ENCODE measurements around the gene ZC3H7A.

ZC3H7A gene

GRCh38 chr16:11768849-11769248 lies 28.2 kb downstream of the ZC3H7A start:
- no peak for DNase-seq

DNA sequence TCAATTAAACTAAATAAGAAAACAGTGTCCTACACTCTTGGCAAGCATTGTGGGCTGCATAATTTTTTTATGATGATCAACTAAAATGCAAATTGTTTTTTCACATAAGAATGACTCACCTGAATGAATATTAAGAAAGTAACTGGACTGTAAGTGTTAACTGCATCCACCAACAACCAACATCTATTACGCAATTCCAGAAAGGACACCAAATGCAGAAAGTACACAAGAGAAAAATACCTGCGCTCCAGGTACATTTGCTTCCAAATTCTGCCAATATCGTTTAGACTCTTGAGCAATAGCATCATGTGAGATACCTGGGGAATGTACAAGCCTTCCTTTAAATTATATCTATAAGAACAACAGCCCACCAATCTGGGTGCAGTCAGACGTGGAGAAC lies 34.6 kb downstream of the ZC3H7A start:
- DNase-seq: no peak

DNA sequence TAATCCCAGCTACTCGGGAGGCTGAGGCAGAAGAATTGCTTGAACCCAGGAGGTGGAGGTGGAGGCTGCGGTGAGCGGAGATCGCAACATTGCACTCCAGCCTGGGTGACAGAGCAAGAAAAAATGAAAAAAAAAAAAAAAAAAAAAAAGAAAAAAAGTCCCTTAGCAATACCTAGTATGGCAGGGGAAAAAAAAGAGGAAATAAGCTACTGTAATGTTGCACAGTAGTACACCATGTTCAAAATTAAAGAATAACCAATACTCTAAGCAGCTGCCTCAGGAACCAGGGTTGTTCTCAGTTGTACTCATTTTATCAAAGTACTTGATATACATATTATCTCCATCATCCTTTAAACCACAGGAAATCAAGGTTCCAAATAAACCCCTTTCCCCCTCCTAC lies 37.1 kb downstream of the ZC3H7A start:
- DNase-seq: no peak

DNA sequence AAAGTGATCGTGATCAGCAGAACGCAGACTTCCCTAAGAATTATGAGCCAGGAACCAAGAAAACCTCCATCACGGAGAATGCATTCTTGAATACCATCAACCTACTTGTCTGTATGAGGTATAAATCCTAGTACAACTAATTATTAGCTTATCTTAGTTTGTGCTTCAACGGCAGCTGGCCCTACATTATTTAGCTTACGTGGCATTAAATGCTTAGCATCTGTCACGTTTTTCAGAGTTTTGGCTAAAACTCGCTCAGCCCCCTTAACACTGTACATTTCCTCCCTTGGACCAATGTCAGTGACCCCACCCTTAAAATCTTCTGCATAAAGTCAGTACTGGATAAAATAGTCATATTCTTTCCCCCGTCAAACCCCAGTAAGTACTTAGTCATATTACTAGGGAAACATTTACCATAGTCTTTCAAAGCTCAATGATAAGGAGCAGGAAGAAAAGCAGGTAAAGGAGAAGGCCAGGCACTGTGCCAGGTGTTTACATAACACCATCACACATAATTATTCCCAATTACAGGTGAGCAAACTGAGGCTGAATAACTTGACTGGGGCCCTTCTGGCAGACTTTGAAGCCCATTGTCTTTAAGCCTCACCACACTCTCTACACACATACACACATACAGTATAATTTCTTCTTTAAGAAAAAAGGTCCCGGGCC lies 37.8 kb downstream of the ZC3H7A start:
- DNase-seq: no peak

DNA sequence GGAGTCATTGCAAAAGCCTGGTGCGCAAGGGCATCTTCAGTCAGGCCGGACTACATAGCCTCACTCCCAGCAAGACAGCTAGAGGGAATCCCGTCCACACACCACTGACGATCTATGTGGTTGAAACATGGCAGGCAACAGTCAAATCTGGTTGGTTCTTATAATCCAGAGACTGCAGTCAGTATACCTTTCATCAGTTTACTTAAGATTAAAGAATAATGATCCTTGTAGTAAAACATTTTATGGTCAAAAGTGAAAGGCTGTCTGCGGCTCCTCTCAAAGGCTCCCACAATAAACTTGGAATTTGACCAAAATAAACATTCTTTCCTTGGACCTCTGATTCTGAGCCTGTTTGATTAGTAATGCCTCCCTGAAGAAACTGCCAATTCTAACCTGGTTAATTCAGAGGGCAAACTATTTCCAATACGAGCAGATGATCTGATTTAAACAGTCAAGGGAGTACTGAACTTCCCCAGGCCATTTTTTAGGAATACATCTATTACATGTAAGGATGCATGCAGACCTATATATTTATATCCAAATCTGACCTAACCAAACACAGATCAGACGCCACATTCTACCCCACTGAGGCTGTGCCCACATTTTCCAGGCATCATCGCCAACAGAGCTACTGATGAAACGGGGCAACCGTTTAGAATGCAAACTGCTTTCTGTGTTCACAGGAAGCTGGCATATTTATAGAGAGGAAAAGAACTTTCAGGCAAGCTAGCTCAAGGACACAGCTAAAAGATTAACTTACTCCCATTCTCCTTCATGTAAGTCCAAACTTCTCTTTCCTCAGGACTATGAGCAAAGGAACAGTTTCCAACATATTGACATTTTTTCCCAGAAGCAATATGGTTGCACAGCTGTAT lies 39.1 kb downstream of the ZC3H7A start:
- DNase-seq: no peak

DNA sequence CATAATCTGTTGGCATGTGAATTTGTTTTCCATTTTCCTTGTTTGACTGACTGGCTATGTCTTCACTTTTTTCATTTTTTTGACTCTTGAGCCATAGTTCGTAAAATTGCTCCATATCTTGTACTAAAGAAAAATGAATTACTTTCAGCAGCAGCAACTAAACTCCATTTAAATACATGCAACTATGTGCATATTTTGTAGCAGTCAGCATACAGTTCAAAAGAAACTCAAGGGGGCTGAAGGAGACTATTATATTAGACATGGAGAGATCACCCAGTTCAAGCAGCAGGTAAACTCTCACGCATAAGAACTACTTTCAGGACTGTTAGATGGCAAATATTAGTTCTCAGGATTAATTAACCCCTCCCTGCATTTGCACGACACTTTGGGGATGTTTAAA lies 40.8 kb downstream of the ZC3H7A start:
- no peak for DNase-seq

- no peak for DNase-seq
Measured at GRCh38 chr16:11755022-11755760, 41.9 kb downstream of the ZC3H7A start.

DNA sequence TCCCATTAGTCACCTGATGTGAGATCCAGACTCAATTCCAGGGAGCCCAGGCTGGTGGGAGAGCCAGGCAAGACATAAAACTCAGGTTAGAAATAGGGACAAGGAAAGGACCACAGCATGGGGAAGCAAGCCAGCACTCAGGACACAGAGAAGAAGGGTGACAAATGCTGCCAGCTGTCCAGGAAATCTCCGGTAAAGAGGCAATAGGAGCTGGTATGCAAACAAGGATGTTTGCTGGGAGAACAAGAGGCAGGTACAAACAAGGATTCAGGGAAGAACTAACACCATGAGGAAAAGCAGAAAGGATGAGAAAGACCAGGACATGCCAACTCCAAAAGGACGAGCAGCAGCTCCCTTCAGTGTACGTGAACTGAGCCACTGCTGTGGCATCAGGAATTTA lies 44.2 kb downstream of the ZC3H7A start:
- DNase-seq: no peak

DNA sequence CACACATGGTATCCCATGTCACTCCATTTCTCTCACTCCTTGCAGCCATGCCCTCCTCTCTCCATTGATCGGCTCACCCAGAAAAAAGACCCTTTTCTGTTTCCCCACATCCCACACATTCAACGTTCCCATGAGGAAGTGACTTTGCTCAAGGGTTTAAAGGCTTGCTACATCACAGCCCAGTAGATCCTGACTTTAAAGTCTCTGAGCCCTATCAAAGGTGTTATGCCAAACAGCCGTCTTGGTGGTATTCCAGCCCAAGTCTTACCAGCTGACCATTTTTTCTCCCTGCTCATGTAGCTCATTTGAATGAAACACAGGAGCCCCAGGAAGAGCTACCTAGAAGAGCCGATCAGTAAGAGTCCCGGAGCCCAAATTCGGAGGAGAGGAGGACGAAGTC lies 47.0 kb downstream of the ZC3H7A start:
- DNase-seq: no peak

- DNase-seq: no peak
Measured at GRCh38 chr16:11748404-11749254, 48.4 kb downstream of the ZC3H7A start.

- no peak for DNase-seq
Measured at GRCh38 chr16:11747949-11748403, 49.1 kb downstream of the ZC3H7A start.

GRCh38 chr16:11744075-11744470 lies 53.0 kb downstream of the ZC3H7A start:
- no peak for DNase-seq

DNA sequence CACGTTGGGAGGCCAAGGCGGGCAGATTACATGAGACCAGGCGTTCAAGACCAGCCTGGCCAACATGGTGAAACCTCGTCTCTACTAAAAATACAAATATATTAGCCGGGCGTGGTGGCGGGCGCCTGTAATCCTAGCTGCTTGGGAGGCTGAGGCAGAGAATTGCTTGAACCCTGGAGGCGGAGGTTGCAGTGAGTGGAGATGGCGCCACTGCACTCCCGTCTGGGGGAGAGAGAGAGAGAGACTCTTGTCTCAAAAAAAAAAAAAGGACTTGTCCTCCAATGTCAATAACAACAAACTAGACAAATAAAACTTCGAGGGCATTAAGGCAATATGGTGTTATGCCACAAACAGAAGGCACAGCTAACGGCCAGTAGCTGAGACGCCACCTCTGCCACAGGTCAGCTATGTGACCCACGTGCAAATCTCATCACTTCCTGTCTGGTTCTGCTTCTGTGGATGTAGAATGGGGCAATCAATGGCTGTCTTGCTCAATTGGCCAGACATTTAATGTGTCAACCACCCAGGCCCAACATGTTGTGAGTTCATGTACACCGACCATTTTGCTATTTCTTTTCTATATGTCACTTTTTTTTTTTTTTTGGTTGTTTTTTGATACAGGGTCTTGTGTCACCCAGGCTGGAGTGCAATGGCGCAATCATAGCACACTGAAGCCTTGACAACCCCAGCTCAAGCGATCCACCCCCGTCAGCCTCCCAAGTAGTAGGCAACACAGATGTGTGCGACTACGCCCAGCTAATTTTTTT lies 53.6 kb downstream of the ZC3H7A start:
- DNase-seq: no peak

- DNase-seq: peak; percentile 98 to 99
Measured at GRCh38 chr16:11742536-11743307, 54.3 kb downstream of the ZC3H7A start, which contains the start of gene TXNDC11. Gene TXNDC11 (minus strand): TSS chr16:11742857. CDS start chr16:11742730, 127 bp downstream.

DNA sequence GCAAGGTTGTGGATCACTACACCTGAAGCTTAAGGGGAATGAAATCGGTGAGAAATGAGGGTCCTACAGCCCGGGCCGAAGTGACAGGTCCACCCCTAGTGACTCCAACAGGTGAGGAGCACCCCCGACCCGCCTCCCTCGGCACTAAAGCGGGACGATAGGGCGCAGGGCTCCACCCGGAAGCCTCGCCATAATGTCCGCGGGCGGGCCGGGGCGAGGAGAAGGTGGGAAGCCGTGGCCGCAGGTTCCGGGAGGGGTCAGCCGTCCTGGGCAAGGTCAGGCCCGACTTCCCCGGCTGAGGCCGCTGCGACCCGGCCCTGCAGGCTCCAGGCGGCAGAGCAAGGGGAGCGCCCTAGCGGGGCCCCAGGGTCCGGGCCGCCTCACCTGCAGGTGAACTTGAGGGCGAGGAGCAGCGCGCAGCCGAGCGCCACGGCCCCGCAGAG lies 54.9 kb downstream of the ZC3H7A start:
- peak; percentile 25 to 29 for DNase-seq

- no peak for DNase-seq
Measured at GRCh38 chr16:11740567-11740966, 56.5 kb downstream of the ZC3H7A start.

DNA sequence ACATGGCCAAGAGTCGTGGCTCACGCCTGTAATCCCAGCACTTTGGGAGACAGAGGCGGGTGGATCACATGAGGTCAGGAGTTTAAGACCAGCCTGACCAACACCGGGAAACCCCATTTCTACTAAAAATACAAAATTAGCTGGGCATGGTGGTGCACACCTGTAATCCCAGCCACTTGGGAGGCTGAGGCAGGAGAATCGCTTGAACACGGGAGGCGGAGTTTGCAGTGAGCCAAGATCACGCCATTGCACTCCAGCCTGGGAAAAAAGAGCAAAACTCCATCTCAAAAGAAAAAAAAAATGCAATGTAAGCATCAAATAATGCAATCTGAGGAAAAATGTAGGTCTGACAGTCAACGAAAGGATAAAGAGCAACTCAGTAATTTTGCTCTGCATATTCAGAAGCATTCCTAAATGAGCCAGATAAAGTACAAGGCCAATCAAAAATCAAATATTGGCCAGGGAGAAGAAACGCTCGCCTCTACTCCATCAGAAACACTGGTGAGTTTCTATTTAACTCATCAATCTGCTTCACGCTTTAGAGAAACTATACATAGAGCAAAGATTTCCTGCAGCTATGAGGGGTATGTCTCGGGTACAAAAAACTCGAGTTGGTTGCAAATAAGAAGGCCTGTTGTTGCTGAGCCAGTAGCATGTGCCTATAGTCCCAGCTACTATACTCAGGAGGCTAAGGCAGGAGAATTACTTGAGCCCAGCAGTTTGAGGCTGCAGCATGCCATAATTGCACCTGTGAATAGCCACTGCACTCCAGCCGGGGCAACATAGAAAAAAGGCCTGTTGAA lies 58.1 kb downstream of the ZC3H7A start:
- no peak for DNase-seq

DNA sequence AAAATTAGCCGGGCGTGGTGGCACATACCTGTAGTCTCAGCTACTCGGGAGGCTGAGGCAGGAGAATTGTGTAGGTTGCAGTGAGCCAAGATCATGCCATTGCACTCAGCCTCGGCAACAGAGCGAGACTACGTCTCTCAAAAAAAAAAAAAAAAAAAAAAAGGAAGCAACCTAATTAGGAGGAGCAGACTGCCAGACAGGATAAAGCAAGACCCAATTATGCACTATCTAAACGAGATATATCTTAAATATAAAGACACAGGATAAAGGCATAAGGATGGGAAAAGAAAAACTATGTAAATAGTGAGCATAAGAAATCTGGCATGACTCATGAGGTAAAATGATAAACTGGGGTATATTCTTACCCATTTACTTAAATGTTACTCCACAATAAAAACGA lies 59.3 kb downstream of the ZC3H7A start:
- DNase-seq: no peak

DNA sequence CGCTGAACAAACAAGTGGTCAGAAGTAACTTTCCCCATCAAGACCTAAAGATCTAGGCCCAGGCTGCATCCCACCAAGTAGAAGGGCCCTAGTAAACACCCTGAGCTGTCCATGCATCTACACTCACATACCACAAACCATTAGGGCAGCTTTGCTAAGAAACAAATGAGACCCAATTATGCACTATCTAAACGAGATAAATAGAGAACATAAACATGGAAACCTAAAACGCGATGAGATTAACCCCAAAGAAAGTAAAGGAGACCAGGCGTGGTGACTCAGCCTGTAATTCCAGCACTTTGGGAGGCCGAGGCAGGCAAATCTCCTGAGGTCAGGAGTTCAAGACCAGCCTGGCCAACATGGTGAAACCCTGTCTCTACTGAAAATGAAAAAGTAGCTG lies 60.2 kb downstream of the ZC3H7A start:
- DNase-seq: no peak

DNA sequence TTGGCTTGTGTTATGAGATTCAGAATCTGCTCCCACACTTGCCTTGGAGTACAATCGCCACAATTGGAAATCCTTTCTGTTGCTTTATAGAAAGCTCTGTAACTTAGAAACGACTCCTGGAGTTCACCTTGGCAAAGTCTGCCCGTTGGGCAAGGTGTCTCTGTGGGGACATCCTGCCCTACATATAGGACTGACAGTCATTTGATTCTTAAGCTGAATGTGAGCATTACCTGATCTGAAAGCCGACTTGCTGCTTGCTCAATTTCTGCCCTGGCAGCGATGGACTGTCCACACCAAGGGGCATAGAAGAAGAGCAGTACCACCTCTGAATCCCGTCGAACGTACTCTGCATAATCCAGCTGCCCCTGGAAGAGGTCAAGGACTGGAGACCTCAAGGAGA lies 61.3 kb downstream of the ZC3H7A start:
- no peak for DNase-seq

Measured in activated CD4-positive, alpha-beta T cell treated with anti-CD3 and anti-CD28 coated beads, Interleukin-2, amount 50 U/mL, for 4 hours (primary cell).